Activated CD8-positive, alpha-beta memory T cell treated with anti-CD3 and anti-CD28 coated beads for 24 hours (primary cell): ENCODE results near the gene STAT6.
A peak's percentile ranks its signal among the peaks of the same experiment; 100 is the strongest.

ENCODE experiments used
- DNase-seq: peaks from one replicate; pipeline ENCODE4 v3.0.0-alpha.2; 2020

The STAT6 gene

GRCh38 chr12:57098546-57098945, 12.6 kb downstream of the STAT6 start:
- no peak for DNase-seq

- DNase-seq: no peak
These were observed 13.7 kb downstream of the STAT6 start for GRCh38 chr12:57097554-57097835.

DNA sequence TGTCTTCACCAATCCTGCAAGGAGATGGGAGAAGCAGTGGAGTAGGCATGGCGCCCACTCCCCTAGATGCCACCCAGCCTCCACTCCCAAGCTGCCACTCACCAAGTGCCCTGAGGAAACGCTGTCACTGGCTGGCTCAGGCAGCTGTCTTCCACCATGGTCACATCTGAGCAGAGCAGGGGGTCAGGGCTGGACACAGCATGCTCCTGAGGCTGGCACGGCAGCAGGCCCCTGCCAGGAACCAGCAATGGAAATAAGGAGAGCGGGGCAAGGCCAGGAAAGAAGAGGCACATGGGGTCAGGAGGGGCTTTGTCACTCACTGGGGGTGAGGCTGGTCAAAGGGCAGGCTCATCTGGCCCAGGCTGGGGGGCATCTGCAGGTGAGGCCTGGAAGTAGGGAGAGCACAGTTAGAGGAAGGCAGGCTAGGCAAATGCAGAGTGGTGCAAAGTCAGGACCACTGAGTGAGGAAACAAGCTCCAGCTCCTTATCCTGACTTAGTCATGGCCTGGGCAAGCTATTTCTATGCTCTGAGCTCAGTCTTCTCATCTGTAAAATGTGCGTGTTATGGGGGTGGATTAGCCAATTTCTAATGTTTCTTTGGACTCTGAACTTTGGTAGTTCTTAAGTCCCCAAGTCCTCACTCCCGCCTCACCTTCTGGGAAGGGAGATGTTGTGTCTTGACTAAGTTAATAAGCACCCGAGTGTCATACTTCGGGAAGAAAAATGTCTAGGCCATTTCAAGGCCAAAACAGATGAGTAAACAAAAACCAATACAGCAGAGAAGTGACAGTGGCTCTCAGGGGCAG, 14.2 kb downstream of the STAT6 start:
- no peak for DNase-seq

DNA sequence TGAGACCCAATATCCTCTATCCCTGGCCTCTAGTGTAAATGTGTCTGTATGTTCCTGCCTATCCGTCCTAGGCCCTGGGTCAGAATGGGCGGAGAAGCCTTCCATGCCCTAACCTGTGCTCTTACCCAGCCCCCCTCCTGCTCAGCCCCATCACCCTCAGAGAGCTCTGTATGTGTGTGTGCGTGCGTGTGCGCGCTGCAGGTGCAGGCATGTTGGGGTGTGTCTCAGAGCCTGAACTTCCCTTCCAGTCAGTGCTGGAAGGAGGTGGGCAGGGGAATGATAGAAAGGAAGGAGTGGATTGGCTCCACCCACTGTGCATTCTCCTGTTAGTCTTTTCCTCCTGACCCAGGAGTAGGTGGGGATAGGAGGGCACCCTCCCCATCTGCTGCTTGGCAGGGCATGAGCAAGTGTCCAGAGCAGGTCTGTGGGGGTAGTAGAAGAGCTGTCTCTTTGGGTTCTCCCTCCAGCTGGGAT, 15.0 kb downstream of the STAT6 start:
- DNase-seq: no peak

DNA sequence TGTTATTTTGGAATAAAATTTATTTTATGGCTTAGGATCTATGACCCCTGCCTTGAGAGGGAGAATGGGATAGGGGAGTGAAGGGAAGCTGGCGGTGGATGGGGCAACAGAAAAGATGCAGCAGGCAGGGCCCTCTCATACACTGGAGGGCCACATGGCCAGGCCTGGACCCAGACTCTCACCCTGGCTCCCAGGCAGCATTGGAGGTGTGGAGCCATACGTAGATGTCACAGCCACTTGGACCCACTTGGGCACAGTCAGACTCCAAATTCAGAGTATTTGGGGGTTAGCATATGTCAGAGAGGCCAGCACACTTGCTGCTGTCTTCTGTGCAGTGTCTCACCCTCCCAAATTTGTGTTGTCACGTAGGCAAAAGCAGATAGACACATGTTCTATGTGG, 15.7 kb downstream of the STAT6 start:
- DNase-seq: peak; percentile 62

GRCh38 chr12:57094208-57095160, 16.7 kb downstream of the STAT6 start:
- peak; percentile 70 for DNase-seq

DNA sequence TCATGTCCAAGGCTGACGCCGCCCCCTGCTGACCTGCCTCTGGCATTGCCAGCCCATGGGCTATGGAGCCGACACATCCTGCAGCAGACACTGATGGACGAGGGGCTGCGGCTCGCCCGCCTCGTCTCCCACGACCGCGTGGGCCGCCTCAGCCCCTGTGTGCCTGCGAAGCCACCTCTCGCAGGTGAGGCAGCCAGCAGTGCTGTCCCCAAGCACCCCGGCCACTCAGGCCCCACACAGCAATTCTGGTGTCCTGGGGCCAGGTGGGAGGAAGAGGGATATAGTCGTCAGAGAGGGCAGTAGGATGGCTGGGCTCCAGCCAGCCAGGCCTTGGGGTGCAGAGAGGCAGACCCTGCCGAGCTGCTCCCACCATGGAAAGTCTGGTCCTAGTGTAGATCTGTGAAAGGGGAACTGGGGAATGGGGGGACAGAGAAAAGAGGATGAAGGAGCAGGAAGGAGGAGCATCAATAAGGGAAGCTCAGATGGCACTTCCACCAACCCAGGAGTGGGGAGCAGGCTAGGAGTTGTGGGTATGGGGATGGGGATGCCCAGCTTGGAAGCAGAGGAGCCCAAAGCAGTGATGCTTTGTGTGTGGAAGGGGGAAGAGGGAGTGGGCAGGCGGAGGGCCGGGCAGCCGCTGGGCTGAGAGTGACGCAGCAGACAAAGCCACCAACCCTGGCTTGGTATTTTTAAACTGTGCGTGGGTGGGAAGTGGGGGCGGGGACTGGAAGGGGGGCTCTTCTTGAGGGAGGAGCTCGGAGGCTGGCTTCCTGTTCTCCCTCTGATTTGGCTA, 17.6 kb downstream of the STAT6 start:
- peak; percentile 89 for DNase-seq

DNA sequence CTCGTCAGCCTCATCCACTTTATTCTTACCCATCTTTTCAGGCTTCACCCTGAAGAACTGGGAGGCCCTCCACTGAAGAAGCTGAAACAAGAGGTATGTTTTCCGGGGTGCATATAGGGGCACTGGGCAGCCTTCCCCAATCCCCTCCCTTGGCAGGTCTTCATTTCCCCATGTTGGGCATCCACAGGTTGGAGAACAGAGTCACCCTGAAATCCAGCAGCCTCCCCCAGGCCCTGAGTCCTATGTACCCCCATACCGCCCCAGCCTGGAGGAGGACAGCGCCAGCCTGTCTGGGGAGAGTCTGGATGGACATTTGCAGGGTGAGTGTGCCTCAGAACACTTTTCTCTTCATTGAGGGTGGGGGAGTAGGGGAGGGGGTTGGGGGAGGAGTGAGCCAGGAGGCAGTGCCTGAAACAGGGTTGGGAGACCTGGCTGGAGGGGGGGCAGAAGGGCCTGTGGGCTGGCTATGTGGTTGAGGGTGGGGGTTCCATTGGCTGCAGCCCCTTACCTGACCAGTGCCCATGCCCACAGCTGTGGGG, 18.2 kb downstream of the STAT6 start:
- peak; percentile 61 for DNase-seq

DNA sequence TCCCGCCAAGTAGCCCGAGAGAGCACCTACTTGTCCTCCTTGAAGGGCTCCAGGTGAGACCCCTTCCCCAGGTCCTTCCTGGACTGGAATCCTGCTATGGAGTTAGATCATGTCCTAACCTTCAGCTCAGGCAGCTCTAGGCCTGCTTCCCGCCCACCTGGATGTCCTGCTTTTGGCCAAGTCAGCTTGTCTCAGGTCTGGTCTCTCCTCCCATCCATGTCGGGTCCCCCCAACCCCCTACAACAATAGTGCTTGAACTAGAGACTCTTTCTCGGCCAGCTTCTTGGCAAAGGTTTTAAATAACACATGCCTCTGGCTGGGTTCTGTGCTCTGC, 18.7 kb downstream of the STAT6 start:
- DNase-seq: no peak

- DNase-seq: no peak
These were observed 19.3 kb downstream of the STAT6 start for GRCh38 chr12:57091638-57092528.

GRCh38 chr12:57090924-57091637, 20.1 kb downstream of the STAT6 start:
- no peak for DNase-seq

DNA sequence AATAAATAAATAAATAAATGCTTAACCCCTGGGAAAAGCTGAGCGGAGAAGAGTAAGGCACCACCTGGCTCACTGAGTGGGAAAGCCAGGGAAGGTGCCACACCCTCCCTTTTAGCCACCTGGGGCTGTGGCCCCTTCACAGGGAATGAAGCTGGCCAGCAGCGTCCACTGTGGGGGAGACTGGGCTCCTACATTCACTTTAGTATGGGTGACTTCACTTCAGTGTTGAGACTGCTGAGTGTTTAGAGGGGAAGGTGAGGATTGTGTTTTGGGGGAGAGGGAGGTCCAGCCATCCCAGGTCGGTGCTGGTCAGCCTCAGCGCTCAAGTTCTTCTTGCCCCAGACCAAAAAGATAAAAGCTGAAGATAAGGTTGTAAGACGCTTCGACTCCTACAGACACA, 20.7 kb downstream of the STAT6 start:
- no peak for DNase-seq

- DNase-seq: peak; percentile 83
These were observed 21.6 kb downstream of the STAT6 start for GRCh38 chr12:57089271-57090245.

DNA sequence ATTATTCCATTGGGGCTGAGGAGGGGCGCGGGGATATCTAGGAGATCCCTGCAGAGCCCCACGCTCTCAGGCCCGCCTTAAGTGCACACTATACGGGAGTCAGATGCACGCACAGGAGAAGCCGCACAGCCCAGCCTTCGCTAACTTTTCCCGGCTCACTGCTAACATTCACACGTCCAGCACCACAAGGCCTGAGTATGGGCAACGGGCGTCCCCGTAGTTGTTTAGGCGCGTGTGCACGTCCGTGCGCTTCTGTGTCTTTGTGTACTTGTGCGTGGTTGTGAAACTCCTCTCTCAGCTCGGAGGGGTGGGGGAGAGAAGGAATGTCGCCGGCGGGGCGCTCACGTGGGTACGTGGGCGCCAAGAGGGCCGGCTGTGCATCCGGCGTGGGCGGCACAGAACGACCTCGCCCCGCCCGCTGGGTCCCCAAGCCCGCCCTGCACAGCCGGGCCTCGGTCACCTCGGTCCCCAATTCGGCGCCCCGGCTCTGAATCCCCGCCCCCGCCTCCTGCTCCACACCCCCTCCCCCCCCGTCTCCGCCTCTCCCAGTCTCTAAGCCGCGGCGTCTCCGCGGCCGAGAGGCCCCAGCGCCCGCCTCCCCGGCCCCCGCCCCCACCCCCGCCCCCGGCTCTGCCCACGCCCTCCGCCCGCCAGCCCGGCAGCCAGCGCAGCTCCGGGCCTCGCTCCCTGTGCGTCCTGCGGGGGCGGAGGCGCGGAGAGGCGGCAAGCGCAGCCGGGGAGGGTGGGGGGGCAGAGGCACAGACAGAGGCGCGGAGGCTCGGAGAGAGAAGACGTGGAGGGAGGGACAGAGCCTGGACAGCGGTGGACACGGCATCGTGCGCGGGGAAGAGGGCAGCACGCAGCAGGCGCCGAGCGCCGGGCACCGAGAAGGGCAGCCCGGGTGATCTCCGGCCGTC, 22.6 kb downstream of the STAT6 start, which contains the start of gene NAB2:
TSS of gene NAB2 (plus strand) at position 761 of the 917 bp plus-strand sequence. CDS start 158 bp downstream, outside the sequence.
- peak; percentile 90 for DNase-seq

- peak; percentile 94 for DNase-seq
These were observed 23.3 kb downstream of the STAT6 start for GRCh38 chr12:57087691-57088353.

GRCh38 chr12:57087010-57087690, 24.0 kb downstream of the STAT6 start:
- DNase-seq: peak; percentile 97

- DNase-seq: peak; percentile 78
These were observed 24.6 kb downstream of the STAT6 start for GRCh38 chr12:57086493-57087009.
